Measurements from ENCODE around the gene DTNBP1. TPM values are rescaled to one million over a fixed set of nuclear protein-coding genes. Genes with fewer than 3 reads are reported as not detected.
A peak's percentile ranks its signal among the peaks of the same experiment; 100 is the strongest.

The DTNBP1 gene
- total RNA-seq, 1 donor from 2014 or later: 5.6 TPM

DNA sequence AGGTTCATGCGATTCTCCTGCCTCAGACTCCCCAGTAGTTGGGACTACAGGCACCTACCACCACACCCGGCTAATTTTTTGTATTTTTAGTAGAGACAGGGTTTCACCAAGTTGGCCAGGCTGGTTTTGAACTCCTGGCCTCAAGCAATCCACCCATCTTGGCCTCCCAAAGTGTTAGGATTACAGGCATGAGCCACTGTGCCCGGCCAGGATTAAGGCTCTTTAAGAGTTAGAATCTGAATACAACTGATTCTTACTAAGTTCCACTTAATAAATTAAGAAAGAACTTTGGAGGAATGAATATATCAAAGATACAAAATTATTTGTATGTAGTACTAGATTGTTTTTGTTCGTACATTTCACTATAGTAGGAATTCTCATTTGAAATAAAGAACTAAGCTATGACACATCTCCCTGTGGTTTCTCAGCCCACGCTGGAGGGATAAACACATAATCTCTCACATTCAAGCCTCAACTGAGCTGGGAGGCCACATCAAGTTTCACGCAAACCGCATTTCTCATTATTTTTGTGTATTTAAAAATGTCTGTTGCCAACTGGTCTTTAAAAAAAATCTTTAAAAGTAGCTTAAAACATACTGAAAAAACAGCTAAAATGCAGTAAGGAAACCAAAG is 34.2 kb downstream of the DTNBP1 start:
- no peak overlapping the region for H3K27ac ChIP-seq

DNA sequence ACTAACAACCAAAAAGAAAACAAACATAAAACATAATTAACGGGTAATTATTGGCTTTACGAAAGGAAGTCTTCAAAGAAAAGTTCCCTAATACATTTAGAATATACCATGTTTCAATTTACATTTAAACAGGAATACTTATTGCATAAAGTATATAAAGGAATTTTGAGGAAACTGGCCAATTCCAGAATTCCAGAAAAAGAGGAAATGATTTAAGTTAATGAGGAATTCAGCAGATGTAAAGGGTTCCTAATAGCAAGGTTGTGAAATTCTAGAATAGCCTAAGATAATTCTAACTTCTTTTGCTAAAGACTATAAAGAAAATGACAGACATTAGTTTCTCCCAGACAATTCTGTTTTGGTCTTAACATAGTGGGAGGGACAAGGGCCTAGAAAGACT is 35.0 kb downstream of the DTNBP1 start:
- H3K4me1 ChIP-seq: no peaks in the 10 kb centered on the region
- H3K4me3 ChIP-seq: no peak overlapping the region
- no peak for DNase-seq (ENCODE audit: low spot score in 2 of 2)
- no peaks in the 10 kb centered on the region for H3K9me3 ChIP-seq
- intact Hi-C loops (cut with DNase I): no loop called here
- no peaks in the 10 kb centered on the region for H3K27me3 ChIP-seq
- H3K36me3 ChIP-seq: no peaks in the 10 kb centered on the region
- no peak overlapping the region for H3K27ac ChIP-seq
- TF ChIP-seq, protein P1, sequence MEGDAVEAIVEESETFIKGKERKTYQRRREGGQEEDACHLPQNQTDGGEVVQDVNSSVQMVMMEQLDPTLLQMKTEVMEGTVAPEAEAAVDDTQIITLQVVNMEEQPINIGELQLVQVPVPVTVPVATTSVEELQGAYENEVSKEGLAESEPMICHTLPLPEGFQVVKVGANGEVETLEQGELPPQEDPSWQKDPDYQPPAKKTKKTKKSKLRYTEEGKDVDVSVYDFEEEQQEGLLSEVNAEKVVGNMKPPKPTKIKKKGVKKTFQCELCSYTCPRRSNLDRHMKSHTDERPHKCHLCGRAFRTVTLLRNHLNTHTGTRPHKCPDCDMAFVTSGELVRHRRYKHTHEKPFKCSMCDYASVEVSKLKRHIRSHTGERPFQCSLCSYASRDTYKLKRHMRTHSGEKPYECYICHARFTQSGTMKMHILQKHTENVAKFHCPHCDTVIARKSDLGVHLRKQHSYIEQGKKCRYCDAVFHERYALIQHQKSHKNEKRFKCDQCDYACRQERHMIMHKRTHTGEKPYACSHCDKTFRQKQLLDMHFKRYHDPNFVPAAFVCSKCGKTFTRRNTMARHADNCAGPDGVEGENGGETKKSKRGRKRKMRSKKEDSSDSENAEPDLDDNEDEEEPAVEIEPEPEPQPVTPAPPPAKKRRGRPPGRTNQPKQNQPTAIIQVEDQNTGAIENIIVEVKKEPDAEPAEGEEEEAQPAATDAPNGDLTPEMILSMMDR (IDR thresholded peaks at IDR 0.05): no peak

More for the DNA sequence above, 34.2 kb downstream of the DTNBP1 start:
- no peaks in the 10 kb centered on the region for H3K4me1 ChIP-seq
- no peak overlapping the region for H3K4me3 ChIP-seq
- TF ChIP-seq, protein P1 (IDR thresholded peaks at IDR 0.05): no peak
- H3K27me3 ChIP-seq: no peaks in the 10 kb centered on the region
- intact Hi-C loops (cut with DNase I): no loop called here
- H3K36me3 ChIP-seq: no peaks in the 10 kb centered on the region
- no peaks in the 10 kb centered on the region for H3K9me3 ChIP-seq
- DNase-seq (ENCODE audit: low spot score in 2 of 2): no peak

DNA sequence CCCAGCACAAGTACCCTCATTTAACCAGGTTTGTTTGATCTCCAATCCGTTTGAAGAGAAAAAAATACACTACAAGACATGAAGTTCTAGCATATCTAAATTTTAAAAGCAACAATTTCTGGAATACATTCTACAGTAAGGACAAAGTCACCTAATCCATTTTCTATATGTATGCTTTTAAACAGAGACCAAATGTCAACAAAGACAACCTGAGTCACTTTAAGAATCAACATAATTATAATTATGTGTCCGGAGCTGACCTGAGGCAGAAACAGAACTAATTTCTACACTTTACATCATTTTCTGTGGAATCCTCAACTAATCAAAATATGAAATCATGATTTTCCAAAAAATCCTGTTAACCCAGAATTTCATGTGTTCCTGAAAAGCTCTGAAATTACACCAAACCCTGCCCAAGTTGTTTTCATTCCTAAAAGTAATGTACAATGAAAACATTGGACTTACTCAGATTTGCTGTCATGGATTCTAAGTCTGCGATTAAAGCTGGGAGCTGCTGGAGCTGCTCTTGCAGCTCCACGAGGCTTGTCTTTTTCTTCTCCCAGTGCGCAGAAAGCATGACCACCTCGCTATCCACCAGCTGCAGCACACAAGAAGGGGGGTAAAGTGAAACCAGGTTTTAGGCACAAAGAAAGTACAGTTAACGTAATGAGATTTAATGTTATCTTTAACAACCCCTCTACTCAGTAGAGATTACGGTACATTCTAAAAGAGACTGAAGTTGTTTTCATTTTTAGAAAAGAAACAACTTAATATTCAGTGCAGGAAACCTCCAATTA is 35.8 kb downstream of the DTNBP1 start:
- H3K9me3 ChIP-seq: no peaks in the 10 kb centered on the region
- H3K4me1 ChIP-seq: no peaks in the 10 kb centered on the region
- H3K36me3 ChIP-seq: no peaks in the 10 kb centered on the region
- no peak for DNase-seq (ENCODE audit: low spot score in 2 of 2)
- H3K27me3 ChIP-seq: no peaks in the 10 kb centered on the region
- no peak overlapping the region for H3K27ac ChIP-seq
- intact Hi-C loops (cut with DNase I): no loop called here
- no peak overlapping the region for H3K4me3 ChIP-seq
- TF ChIP-seq, protein P1 (IDR thresholded peaks at IDR 0.05): no peak

DNA sequence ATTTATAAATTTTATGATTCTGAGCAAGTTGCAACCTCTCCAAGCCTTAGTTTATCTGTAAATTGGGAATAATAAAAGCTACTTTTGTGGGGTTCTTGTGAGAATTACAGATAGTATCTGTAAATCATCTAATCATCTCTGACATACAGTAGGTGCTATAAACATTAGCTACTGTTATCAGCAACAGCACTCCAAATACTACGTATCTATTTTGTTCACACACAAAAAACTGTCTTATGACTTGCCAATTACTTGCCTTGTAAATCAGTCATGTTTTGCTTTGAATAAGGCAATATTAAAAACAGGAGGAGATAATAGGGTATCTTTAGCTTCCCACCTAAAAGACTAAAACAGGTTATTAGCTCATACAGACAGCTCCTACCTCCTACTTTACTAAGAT is 36.7 kb downstream of the DTNBP1 start:
- Histone ChIP-seq H3K36me3 (no peaks in the 10 kb centered on the region), H3K4me1 (peaks cover 0 to 5% of the 10 kb centered on the region in 2 donors), H3K27ac (no peak overlapping the region), H3K4me3 (no peak overlapping the region), H3K27me3 (no peaks in the 10 kb centered on the region), H3K9me3 (no peaks in the 10 kb centered on the region)
- no peak for DNase-seq (ENCODE audit: low spot score in 2 of 2)
- TF ChIP-seq, protein P1 (IDR thresholded peaks at IDR 0.05): no peak
- intact Hi-C loops (cut with DNase I): no loop called here

GRCh38 chr6:15623276-15624116 is 39.3 kb downstream of the DTNBP1 start:
- DNase-seq (ENCODE audit: low spot score in 2 of 2): no peak
- no peaks in the 10 kb centered on the region for H3K27me3 ChIP-seq
- intact Hi-C loops (cut with DNase I): loop anchor here (5.0 kb wide), 1 partner anchor 131 kb away; no protein-coding TSS in a partner anchor
- H3K27ac ChIP-seq: peak overlapping the region in 1 of 2 donors; percentile 19
- H3K9me3 ChIP-seq: no peaks in the 10 kb centered on the region
- no peaks in the 10 kb centered on the region for H3K36me3 ChIP-seq
- TF ChIP-seq, protein P1 (IDR thresholded peaks at IDR 0.05): peak; percentile 45 to 79 (median 54)
- peaks cover 0 to 5% of the 10 kb centered on the region in 2 donors for H3K4me1 ChIP-seq
- H3K4me3 ChIP-seq: no peak overlapping the region

All from ascending aorta (tissue), 2 donors.